B cell (primary cell): ENCODE results near the gene SNAPC4. TPM values are rescaled to one million over a fixed set of nuclear protein-coding genes. Genes with fewer than 3 reads are reported as not detected.

ENCODE experiments used
- ATAC-seq: fragments of 200-7000 bp; cut with Tn5 transposase; one replicate; pipeline ENCODE4 v1.10.0; 2021; ENCODE audit warnings: low read depth, mild to moderate bottlenecking, moderate number of reproducible peaks, moderate library complexity
- CTCF ChIA-PET: fragments of 350-600 bp; sonication (Branson Sonifier 250); formaldehyde crosslinking; loops from one replicate; lab custom pipeline; 2021; ENCODE audit warnings: antibody characterized with exemption, inconsistent platforms; lab: Charles Lee
- POLR2A ChIA-PET: fragments of 350-600 bp; sonication (Branson Sonifier 250); formaldehyde crosslinking; loops from one replicate; lab custom pipeline; 2021; ENCODE audit warnings: antibody characterized with exemption; lab: Charles Lee
- DNase-seq: peaks from one replicate; pipeline ENCODE4 v3.0.0; 2013
- H2AFZ ChIP-seq: 2 replicates; pipeline ENCODE4 v1.6.1; 2012; ENCODE audit warnings: mild to moderate bottlenecking, low read depth, low read length; ENCODE audit not compliant: insufficient read depth, poor library complexity, severe bottlenecking
- H3K27ac ChIP-seq, 2 donors: 1 replicate in 1 of 2; 2 replicates in 1 of 2; pipeline ENCODE4 v1.5.1; 2012 to 2013; ENCODE audit warnings: low read length in 2 of 2, mild to moderate bottlenecking in 2 of 2, moderate library complexity in 1 of 2
- H3K27me3 ChIP-seq, 4 experiments: fragments of 200-600 bp in 1 of 4; sonication (generic) in 1 of 4; replicated peaks in 1 of 4; 1 replicate in 2 of 4; 2 replicates in 2 of 4; pipeline versions ENCODE4 v1.6.1 to v1.7.0; 2013 to 2016; ENCODE audit warnings: low read length in 3 of 4, mild to moderate bottlenecking in 2 of 4, mixed read lengths in 1 of 4, moderate library complexity in 1 of 4; ENCODE audit not compliant: insufficient read depth in 4 of 4, control insufficient read depth in 3 of 4; ENCODE audit errors: control extremely low read depth in 1 of 4
- H3K36me3 ChIP-seq, 2 experiments: replicated peaks in 1 of 2; 1 replicate in 1 of 2; 2 replicates in 1 of 2; pipeline versions ENCODE4 v1.6.1 to v1.7.1; 2013; ENCODE audit warnings: low read length in 1 of 2; ENCODE audit not compliant: insufficient read depth in 2 of 2, control insufficient read depth in 1 of 2; ENCODE audit errors: control extremely low read depth in 1 of 2, extremely low read depth in 1 of 2
- H3K4me1 ChIP-seq, 2 donors: fragments of 200-600 bp in 1 of 2; sonication (generic) in 1 of 2; 1 replicate in 1 of 2; 2 replicates in 1 of 2; pipeline versions ENCODE4 v1.5.1 to v1.6.1; 2013 to 2017; ENCODE audit warnings: low read length in 2 of 2; ENCODE audit not compliant: control insufficient read depth in 2 of 2, insufficient read depth in 2 of 2
- H3K4me2 ChIP-seq: replicated peaks from 2 replicates; pipeline ENCODE3; 2012; ENCODE audit warnings: mild to moderate bottlenecking, low read depth, low read length; ENCODE audit not compliant: poor library complexity, severe bottlenecking
- H3K4me3 ChIP-seq, 5 experiments: fragments of 200-600 bp in 1 of 5; sonication (generic) in 1 of 5; 1 replicate in 3 of 5; 2 replicates in 2 of 5; pipeline versions ENCODE4 v1.5.1 to v1.7.0; 2011 to 2016; ENCODE audit warnings: low read length in 4 of 5, mild to moderate bottlenecking in 4 of 5, low read depth in 2 of 5, control low read depth in 1 of 5, moderate library complexity in 1 of 5; ENCODE audit not compliant: insufficient read depth in 1 of 5; ENCODE audit errors: control extremely low read depth in 1 of 5, extremely low read depth in 1 of 5
- H3K79me2 ChIP-seq: fragments of 200-600 bp; sonication (generic); one replicate; pipeline ENCODE4 v1.6.0; 2016; ENCODE audit warnings: low read length; ENCODE audit not compliant: control insufficient read depth, insufficient read depth
- H3K9ac ChIP-seq: fragments of 200-600 bp; sonication (generic); 2 replicates; pipeline ENCODE4 v1.6.1; 2017; ENCODE audit warnings: mild to moderate bottlenecking, low read length, moderate library complexity
- H3K9me3 ChIP-seq, 3 donors: one replicate each; pipeline versions ENCODE4 v1.6.1 to v1.7.1; 2013; ENCODE audit warnings: low read length in 2 of 3; ENCODE audit not compliant: control insufficient read depth in 2 of 3, insufficient read depth in 1 of 3; ENCODE audit errors: control extremely low read depth in 1 of 3
- H4K20me1 ChIP-seq: 2 replicates; pipeline ENCODE4 v1.6.0; 2012; ENCODE audit warnings: mild to moderate bottlenecking, low read length; ENCODE audit not compliant: insufficient read depth, control insufficient read depth, poor library complexity, severe bottlenecking
- H3K27ac Mint-ChIP-seq: one replicate; pipeline ENCODE4 v1.8.0; 2021; ENCODE audit warnings: mixed read lengths
- H3K27me3 Mint-ChIP-seq: one replicate; pipeline ENCODE4 v1.8.0; 2021; ENCODE audit warnings: mixed read lengths
- H3K4me1 Mint-ChIP-seq: one replicate; pipeline ENCODE4 v1.8.0; 2021; ENCODE audit warnings: mixed read lengths
- H3K4me3 Mint-ChIP-seq: one replicate; pipeline ENCODE4 v1.8.0; 2021; ENCODE audit warnings: mixed read lengths
- H3K9me3 Mint-ChIP-seq: one replicate; pipeline ENCODE4 v1.8.0; 2022; ENCODE audit warnings: mixed read lengths; ENCODE audit not compliant: insufficient read depth
- CTCF ChIP-seq: fragments of 200-600 bp; IDR thresholded peaks from one replicate; pipeline ENCODE4 v1.8.0; 2022; ENCODE audit warnings: antibody characterized with exemption, mild to moderate bottlenecking
- EZH2 ChIP-seq: IDR thresholded peaks from 2 replicates; pipeline ENCODE4 v1.6.1; 2012; ENCODE audit warnings: borderline replicate concordance, low read depth, mild to moderate bottlenecking, moderate library complexity, low read length; ENCODE audit not compliant: insufficient read depth, poor library complexity, severe bottlenecking
- WGBS: methylation state at CpG from one replicate; pipeline ENCODE4 v1.1.5; 2013; ENCODE audit warnings: missing lambda C conversion rate; ENCODE audit not compliant: insufficient coverage; 5-methylcytosine and 5-hydroxymethylcytosine counted together
- intact Hi-C: fragments of 100-400 bp; cut with micrococcal nuclease; formaldehyde crosslinking; loops from one replicate; pipeline ENCODE4 v1.10.0; 2022
- polyA plus RNA-seq: library from polyadenylated mRNA; depleted of rRNA; stranded (reverse); fragments of >200 nt; gene quantifications from 2 replicates; pipeline ENCODE4 v1.2.3, GENCODE V29; 2012
- total RNA-seq, 2 donors: library from RNA; stranded (reverse); fragments of 120-200 nt in 1 of 2; gene quantifications; 1 replicate in 1 of 2; 2 replicates in 1 of 2; pipeline versions ENCODE4 v1.2.3 to v1.2.4, GENCODE V29; 2013 to 2022

The SNAPC4 gene
- total and polyA plus RNA-seq, 2 donors (not counting 1 experiment from before 2014, with no cell fraction given) = 13.1 to 15.6 TPM

DNA sequence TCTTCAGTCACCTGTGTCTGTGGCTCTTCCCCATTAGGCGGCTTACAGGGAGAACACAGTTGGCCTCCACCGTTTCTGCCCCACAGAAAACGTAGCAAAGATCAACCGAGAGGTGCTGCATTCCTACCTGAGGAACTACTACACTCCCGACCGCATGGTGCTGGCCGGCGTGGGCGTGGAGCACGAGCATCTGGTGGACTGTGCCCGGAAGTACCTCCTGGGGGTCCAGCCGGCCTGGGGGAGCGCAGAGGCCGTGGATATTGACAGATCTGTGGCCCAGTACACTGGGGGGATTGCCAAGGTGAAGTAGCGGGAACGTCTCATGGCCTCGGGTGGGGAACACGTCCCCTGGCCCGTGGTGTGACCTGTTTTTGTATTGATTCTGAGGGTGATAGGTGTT lies 16.9 kb upstream of the SNAPC4 start:
- POLR2A ChIA-PET = interaction anchor here (0.7 kb wide), 1 partner anchor 384 kb away, joined by 3 read pairs; no protein-coding TSS in a partner anchor
- WGBS = 95% methylated on average over 19 of the region's 19 CpGs
- no peak overlapping the region for H3K4me3 Mint-ChIP-seq

GRCh38 chr9:136416427-136416826 lies 16.5 kb upstream of the SNAPC4 start:
- TF ChIP-seq EZH2 (no peak), CTCF (no peak)
- H4K20me1 ChIP-seq = peaks cover 27% of the 10 kb centered on the region
- H3K27ac ChIP-seq = no peak overlapping the region
- peaks cover 5% of the 10 kb centered on the region in 2 donors for H3K4me1 ChIP-seq
- no peak overlapping the region for H2AFZ ChIP-seq
- H3K9me3 ChIP-seq = no peaks in the 10 kb centered on the region
- peaks cover 0 to 81% of the 10 kb centered on the region in 2 experiments for H3K36me3 ChIP-seq
- DNase-seq (no peak), ATAC-seq (no peak)
- no peaks in the 10 kb centered on the region for H3K27me3 ChIP-seq
- ChIA-PET CTCF (interaction anchor here (0.6 kb wide), 1 partner anchor 311 kb away, joined by 3 read pairs; no protein-coding TSS in a partner anchor), POLR2A (no interaction called here)
- no peak overlapping the region for H3K9ac ChIP-seq
- Mint-ChIP-seq H3K27me3 (no peaks in the 10 kb centered on the region), H3K9me3 (no peaks in the 10 kb centered on the region), H3K27ac (no peak overlapping the region), H3K4me3 (no peak overlapping the region), H3K4me1 (peaks cover 8% of the 10 kb centered on the region)
- no peak overlapping the region for H3K4me2 ChIP-seq
- no peak overlapping the region for H3K4me3 ChIP-seq
- 87% methylated on average over 3 of the region's 8 CpGs for WGBS
- intact Hi-C loops = no loop called here
- H3K79me2 ChIP-seq = peaks cover 35% of the 10 kb centered on the region

More for the DNA sequence above, 16.9 kb upstream of the SNAPC4 start:
- DNase-seq = no peak
- H3K79me2 ChIP-seq = peaks cover 30% of the 10 kb centered on the region
- H3K36me3 ChIP-seq = peaks cover 0 to 84% of the 10 kb centered on the region in 2 experiments
- CTCF ChIA-PET = interaction anchor here (0.6 kb wide), 1 partner anchor 310 kb away, joined by 3 read pairs; no protein-coding TSS in a partner anchor
- intact Hi-C loops = no loop called here
- peaks cover 0 to under 1% of the 10 kb centered on the region in 2 donors for H3K4me1 ChIP-seq
- peaks cover 3% of the 10 kb centered on the region for H3K4me1 Mint-ChIP-seq
- TF ChIP-seq CTCF (no peak), EZH2 (no peak)
- no peak overlapping the region for H3K27ac ChIP-seq
- H2AFZ ChIP-seq = no peak overlapping the region
- no peak overlapping the region for H3K9ac ChIP-seq
- H3K27me3 Mint-ChIP-seq = no peaks in the 10 kb centered on the region
- H3K4me2 ChIP-seq = no peak overlapping the region
- H3K4me3 ChIP-seq = no peak overlapping the region
- H4K20me1 ChIP-seq = peaks cover 22% of the 10 kb centered on the region
- ATAC-seq = no peak
- no peaks in the 10 kb centered on the region for H3K9me3 ChIP-seq
- H3K27me3 ChIP-seq = no peaks in the 10 kb centered on the region
- no peak overlapping the region for H3K27ac Mint-ChIP-seq
- no peaks in the 10 kb centered on the region for H3K9me3 Mint-ChIP-seq
